GM21381 (cell line): Measurements from ENCODE around the gene OSBPL2.

Source experiments
- ATAC-seq: cut with Tn5 transposase; IDR thresholded peaks from one replicate; pipeline ENCODE4 v1.9.1; 2021; ENCODE audit warnings: mild to moderate bottlenecking, moderate library complexity; ENCODE audit not compliant: unreplicated experiment

OSBPL2 gene

GRCh38 chr20:62277253-62277652 is 38.9 kb downstream of the OSBPL2 start:
- ATAC-seq: no peak

GRCh38 chr20:62280303-62280702 is 42.0 kb downstream of the OSBPL2 start:
- ATAC-seq: no peak

- ATAC-seq: no peak
These were observed 43.0 kb downstream of the OSBPL2 start for GRCh38 chr20:62281161-62281933.

GRCh38 chr20:62282103-62282502 is 43.8 kb downstream of the OSBPL2 start:
- ATAC-seq: no peak

GRCh38 chr20:62282877-62283503 is 44.7 kb downstream of the OSBPL2 start:
- no peak for ATAC-seq

- ATAC-seq: no peak
These were observed 46.1 kb downstream of the OSBPL2 start for GRCh38 chr20:62284448-62284847.

GRCh38 chr20:62285151-62285550 is 46.8 kb downstream of the OSBPL2 start:
- ATAC-seq: no peak

- ATAC-seq: no peak
These were observed 47.4 kb downstream of the OSBPL2 start for GRCh38 chr20:62285722-62286121.

- no peak for ATAC-seq
These were observed 48.3 kb downstream of the OSBPL2 start for GRCh38 chr20:62286493-62287064.

- no peak for ATAC-seq
These were observed 48.8 kb downstream of the OSBPL2 start for GRCh38 chr20:62287129-62287528.

- no peak for ATAC-seq
These were observed 49.6 kb downstream of the OSBPL2 start for GRCh38 chr20:62287759-62288534.

GRCh38 chr20:62288535-62289105 is 50.3 kb downstream of the OSBPL2 start:
- no peak for ATAC-seq

- ATAC-seq: no peak
These were observed 50.8 kb downstream of the OSBPL2 start for GRCh38 chr20:62289131-62289530.

- no peak for ATAC-seq
These were observed 51.6 kb downstream of the OSBPL2 start for GRCh38 chr20:62289898-62290297.

GRCh38 chr20:62291251-62292066 is 53.1 kb downstream of the OSBPL2 start:
- no peak for ATAC-seq

- ATAC-seq: no peak
These were observed 53.8 kb downstream of the OSBPL2 start for GRCh38 chr20:62292108-62292507.

- no peak for ATAC-seq
These were observed 54.9 kb downstream of the OSBPL2 start for GRCh38 chr20:62293111-62293784.

GRCh38 chr20:62293946-62294345 is 55.6 kb downstream of the OSBPL2 start:
- ATAC-seq: no peak

GRCh38 chr20:62294516-62294915 is 56.2 kb downstream of the OSBPL2 start:
- ATAC-seq: peak; percentile 78
